ENCODE measurements around the gene NRXN3.

DNA sequence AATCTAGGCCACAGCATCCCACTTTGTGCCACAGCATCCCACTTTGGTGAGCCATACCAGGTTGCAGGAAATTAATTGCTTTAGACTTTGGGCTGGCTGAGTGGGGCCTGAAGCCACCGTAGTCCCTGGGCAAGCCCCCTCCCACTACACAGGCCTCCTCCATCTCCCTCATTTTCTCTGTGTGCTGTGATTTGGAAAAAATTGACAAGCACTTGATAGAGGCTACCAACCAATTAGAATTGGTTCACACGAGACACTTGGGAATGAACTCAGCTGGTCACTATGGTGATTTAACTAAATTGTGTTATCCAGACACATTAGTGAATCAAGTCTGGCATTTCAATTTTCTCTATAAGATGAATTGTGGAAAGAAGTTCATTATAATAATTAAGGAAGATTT, 1560.0 kb downstream of the NRXN3 start:
- TF ChIP-seq CTCF (conservative IDR thresholded peaks at IDR 0.05; ENCODE audit: low read depth in 2 of 2) (no peak), CREB1 (CRISPR knock-in tag; IDR thresholded peaks at IDR 0.05; ENCODE audit: low read depth) (no peak), POLR2AphosphoS5 (IDR thresholded peaks at IDR 0.05; ENCODE audit: low read depth) (no peak), EZH2phosphoT487 (IDR thresholded peaks at IDR 0.05; ENCODE audit: unreplicated experiment) (no peak)
- TF ChIP-seq, protein P1, sequence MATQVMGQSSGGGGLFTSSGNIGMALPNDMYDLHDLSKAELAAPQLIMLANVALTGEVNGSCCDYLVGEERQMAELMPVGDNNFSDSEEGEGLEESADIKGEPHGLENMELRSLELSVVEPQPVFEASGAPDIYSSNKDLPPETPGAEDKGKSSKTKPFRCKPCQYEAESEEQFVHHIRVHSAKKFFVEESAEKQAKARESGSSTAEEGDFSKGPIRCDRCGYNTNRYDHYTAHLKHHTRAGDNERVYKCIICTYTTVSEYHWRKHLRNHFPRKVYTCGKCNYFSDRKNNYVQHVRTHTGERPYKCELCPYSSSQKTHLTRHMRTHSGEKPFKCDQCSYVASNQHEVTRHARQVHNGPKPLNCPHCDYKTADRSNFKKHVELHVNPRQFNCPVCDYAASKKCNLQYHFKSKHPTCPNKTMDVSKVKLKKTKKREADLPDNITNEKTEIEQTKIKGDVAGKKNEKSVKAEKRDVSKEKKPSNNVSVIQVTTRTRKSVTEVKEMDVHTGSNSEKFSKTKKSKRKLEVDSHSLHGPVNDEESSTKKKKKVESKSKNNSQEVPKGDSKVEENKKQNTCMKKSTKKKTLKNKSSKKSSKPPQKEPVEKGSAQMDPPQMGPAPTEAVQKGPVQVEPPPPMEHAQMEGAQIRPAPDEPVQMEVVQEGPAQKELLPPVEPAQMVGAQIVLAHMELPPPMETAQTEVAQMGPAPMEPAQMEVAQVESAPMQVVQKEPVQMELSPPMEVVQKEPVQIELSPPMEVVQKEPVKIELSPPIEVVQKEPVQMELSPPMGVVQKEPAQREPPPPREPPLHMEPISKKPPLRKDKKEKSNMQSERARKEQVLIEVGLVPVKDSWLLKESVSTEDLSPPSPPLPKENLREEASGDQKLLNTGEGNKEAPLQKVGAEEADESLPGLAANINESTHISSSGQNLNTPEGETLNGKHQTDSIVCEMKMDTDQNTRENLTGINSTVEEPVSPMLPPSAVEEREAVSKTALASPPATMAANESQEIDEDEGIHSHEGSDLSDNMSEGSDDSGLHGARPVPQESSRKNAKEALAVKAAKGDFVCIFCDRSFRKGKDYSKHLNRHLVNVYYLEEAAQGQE (IDR thresholded peaks at IDR 0.05; ENCODE audit: unreplicated experiment), result no peak

All from GM23338 (cell line).